NCI-H526 (cell line): ENCODE data around the gene TRMT11.
"Not testable (repeated sequence)": the region's sequence is repeated elsewhere in the genome, so short reads cannot be mapped to it uniquely, and the experiment has no call there.

Experiments used
- DNase-seq, 2 experiments: peaks; one replicate each; lab custom pipeline; 2025; lab: John Stamatoyannopoulos, UW

The TRMT11 gene

DNA sequence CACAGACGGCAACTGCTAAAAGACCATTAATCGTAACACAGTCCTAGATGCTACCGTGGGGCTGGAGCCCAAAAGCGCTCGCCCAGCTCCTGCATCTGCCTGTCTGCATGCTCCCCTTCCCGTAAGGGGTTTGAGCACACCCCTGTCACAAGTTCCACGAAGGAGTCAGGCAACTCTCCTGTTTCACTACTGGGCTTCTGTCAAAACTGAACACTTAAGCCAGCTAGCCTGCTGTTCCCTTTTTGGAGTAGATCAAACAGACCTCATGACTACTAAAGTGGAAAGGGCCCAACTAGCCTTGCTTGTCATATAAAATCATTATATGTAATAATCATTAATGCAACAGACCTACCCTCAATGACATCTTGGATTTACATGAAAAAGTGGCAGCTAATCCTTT, 61.3 kb downstream of the TRMT11 start:
- DNase-seq: no peak

DNA sequence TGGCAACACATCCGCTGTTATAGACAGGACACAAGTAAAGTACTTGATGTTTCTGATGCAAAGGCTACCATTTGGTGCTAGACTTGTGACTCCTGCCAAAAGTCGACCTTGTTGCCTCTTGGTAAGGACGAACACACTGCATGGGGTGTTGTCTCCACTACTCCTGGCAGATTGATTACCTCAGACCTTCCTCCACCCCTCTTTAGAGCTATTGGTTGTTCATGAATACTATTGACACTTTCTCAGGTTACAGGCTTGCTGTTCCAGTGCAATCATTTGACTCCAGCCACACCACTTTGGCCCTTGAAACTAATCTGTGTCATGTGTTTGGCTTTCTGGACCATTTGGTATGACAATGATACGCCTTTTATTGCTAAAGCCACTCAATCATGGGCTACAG, 62.3 kb downstream of the TRMT11 start:
- DNase-seq: no peak

DNA sequence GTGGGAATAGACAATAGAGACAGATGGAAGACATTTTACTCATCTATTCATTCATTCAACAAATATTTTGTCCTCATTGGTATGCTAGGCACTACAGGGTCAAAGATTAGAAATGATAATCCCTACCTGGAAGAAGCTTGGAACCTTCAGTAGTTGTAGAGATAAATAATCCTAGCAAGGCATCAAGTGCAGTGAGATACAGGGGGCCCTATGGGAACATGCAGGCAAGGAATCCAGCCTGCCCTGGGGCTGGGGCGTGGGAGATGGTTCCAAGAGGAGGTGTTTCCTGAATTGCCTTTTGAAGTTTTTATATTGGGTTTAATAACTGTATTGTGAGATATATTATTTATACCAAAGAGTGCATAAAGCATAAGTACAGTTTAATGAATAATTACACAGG, 64.5 kb downstream of the TRMT11 start:
- no peak for DNase-seq

DNA sequence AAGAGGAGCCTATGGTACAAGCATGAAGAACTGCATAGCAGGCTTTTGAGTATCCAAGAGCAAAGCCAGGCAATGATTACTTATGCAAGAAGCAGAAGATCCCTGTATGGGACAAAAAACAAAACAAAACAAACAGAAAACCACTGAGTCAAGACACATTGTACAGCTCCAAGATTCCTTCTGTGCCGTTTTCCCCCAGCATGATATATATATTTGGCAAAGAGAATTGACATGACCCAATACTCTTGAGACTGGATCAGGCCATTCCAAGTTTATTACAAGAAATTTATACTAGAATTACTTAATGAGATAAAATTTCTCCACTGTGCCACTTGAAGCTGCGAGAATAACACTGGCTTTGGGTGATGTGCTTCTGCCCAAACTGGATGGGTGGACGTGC, 65.5 kb downstream of the TRMT11 start:
- DNase-seq: no peak

DNA sequence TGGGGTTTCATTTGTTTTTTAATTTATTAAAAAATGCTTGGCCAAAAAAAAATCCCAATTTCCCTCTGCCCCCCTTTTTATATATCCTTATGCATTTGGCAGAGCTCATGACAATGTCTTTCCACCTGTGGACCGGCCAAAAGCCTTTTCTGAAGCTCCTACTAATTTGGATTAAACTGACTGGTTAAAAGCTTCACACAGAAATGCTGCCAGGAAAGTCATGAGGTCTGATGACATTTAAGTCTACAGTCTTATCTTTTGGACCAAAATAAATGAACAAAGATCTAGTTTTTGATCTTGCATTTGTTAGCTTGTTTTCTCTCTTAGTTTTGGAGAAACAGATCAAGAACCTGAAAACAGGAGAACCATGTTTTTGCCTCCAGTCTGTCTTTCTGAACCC, 66.1 kb downstream of the TRMT11 start:
- no peak for DNase-seq

DNA sequence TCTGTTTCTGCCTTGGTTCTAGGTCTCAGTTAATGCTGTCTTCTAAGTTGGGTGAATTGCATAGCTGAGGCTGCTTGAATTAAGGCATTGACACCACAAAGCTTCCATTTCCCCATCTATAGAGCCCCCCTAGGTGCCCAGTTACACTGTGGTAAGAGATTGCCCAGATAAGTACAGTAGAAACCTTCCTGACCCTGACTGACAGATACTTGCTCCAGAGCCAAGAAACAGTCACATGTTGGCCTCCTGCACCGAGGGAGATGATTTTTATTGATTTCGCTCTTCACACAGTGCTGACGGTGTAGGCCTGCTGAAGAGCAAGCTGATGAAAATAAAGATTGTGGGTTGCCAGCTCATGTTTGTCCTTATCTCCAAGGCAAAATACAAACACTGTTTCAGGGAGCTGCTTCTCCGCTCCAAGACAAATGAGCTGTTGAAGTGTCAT, 67.9 kb downstream of the TRMT11 start:
- DNase-seq: no peak

DNA sequence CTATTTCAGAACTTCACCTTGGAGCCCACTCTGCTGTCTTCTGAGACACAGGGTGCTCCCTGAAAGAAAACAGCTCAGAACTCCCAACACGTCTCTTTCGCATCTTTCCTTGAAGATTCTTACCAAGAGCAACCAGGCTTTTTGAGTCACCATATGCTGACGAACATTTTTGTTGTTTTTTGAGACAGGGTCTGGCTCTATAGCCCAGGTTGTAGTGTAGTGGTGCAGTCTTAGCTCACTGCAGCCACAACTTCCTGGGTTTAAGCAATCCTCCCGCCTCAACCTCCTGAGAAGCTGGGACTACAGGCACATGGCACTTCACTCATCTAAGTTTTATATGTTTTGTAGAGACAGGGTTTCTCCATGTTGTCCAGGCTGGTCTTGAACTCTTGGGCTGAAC, 68.5 kb downstream of the TRMT11 start:
- no peak for DNase-seq

DNA sequence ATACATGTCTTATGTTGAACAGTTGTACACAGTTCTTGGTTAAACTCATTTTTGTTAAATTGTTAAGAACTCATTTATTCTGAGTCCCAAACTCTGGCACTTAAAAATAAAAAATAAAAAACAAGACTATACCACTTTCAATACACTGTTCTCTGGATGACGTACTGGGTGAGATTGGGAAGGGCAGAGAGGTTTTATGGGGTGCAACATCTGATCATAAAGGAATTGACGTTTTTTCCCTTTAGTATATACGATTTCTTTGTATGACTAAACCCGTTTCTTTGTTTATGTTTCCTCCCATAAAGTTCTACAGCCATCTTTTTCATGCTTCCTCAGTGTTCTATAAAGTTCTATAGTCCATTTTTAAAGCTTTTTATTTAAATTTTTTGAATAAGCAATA, 69.1 kb downstream of the TRMT11 start:
- no peak for DNase-seq

DNA sequence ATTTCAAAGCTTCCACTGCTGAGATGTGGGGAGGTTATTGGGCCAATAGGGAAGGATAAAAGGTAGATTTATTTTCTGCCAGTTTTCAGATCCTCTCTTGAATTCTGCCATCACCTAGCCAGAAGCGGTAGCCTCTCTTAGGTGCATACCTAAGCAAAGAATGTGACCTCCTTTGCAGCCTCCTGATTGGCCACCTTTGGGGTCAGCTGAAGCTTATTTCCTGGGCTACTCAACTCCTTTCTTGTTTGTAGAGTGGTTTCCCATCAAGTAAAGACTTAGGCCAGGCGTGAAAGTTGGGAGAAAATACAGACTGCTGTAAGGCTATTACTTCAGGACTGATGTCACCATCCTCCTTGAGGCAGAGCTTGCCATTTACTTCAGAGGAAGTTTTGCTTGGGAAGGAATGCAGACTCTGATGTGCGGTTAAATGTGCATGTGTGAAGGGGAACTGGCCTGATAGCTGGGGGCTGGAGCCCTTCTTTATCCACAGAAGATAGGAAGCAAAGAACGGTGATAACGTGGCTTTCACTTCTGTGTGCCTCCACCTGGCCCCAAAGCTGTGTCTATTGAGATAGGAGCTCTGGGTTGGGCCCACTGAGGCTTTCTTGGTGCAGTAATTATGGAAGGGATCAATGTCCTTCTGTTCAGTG, 70.1 kb downstream of the TRMT11 start:
- DNase-seq: no peak

DNA sequence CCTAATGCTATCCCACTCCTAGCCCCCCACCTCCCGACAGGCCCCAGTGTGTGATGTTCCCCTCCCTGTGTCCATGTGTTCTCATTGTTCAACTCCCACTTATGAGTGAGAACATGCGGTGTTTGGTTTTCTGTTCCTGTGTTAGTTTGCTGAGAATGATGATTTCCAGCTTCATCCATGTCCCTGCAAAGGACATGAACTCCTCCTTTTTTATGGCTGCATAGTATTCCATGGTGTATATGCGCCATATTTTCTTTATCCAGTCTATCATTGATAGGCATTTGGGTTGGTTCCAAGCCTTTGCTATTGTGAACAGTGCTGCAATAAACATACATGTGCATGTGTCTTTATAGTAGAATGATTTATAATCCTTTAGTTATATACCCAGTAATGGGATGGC, 71.7 kb downstream of the TRMT11 start:
- not testable (repeated sequence) for DNase-seq

DNA sequence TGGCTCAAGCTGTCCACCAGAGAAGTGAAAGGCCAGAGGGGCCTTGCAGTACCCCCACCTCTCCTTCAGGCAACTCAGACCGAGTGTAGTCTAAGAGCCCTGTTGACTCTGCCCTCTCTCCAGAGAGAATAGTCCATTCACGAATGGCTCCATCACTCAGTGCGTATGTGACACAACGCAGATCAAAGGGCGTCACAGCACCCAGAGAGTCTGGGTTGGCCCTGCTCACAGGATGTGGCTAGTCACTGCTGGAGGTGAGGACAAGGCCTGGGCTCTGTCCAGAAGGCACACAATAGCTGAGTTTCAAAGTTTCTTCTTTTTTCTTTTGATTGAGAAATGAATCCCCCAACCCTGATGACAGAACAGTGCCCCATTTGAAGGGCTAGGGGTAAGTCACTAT, 74.1 kb downstream of the TRMT11 start:
- no peak for DNase-seq

DNA sequence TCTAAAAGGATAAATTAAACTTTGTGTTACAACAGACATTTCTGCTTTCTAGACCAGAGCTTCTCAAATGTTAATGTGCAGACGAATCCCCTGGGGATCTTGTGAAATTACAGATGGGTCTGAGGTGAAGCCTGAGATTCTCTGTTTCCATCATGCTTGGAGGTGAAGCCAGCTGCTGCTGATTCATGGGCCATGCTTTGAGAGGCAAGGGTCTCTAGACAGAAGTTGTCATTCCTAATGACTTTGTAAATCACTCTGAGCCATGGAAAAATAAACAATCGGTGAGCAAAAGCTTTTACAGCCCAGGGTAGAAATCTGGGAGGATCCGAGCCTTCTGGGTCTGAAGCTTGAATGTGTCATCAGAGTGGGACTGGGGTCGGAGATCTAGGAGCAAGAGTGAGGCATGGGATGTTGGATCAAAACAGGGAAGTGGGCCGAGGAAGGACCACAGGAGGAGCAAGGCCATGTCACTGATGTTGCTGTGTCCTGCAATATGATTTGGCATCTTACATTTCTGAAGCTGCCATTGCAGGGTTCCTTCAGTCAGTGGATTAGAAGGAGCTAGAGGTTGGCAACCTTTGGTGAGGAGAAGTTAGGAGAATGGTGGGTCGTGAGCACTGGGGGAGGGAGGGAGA, 77.3 kb downstream of the TRMT11 start:
- no peak for DNase-seq

DNA sequence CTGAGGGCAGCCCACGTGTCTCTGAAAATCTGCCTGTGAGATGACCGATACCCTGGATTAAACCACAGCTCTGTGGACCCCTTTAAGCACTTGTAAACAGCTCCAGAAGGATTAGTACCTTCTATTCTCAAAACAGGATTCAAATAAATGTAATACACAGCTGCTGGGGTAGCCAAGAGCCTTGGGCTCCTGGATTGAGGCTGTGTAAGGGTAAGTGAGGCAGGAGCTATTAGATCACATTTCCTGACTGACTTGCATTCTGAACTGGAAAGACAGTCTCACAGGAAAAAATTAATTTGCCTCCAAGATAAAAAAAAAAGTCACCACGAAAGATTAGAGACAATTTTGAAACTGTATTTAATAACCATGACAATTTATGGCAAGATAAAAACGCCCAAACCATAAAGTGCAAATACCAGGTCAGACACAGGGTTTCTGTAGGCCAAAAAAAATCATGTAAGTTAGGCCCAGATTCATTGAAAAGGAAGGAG, 78.0 kb downstream of the TRMT11 start:
- DNase-seq: no peak

DNA sequence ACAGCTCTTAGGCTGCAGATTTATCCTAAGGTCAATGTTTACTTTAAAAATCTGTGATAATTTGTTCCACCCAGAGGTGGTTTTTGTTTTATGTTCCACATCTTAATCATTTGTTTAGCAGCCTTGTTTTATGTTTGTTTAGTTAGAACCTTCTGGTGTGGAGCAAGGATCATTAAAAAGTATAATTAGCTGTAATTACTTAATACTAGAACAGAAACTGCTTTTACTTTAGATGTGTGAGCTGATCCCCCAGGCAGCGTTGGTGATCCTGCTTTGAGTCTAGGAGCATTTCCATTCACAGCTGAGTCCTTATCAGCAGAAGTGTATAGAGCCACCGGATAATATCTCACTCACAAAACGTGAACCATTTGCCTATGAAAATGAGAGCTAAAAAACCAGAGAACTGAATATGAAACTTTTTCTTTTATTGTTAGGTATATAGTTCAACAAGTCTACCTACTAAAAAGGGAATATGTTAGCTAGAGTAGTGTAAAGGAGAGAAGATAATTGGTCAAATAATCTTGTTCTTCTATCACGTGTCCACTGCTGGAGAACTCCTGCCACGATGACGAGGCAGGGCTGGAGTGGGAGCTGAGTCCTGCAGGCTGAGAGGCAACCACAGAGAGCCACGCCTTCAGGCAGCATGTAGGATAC, 78.5 kb downstream of the TRMT11 start:
- peak in 1 of 2 experiments; percentile 19 for DNase-seq

DNA sequence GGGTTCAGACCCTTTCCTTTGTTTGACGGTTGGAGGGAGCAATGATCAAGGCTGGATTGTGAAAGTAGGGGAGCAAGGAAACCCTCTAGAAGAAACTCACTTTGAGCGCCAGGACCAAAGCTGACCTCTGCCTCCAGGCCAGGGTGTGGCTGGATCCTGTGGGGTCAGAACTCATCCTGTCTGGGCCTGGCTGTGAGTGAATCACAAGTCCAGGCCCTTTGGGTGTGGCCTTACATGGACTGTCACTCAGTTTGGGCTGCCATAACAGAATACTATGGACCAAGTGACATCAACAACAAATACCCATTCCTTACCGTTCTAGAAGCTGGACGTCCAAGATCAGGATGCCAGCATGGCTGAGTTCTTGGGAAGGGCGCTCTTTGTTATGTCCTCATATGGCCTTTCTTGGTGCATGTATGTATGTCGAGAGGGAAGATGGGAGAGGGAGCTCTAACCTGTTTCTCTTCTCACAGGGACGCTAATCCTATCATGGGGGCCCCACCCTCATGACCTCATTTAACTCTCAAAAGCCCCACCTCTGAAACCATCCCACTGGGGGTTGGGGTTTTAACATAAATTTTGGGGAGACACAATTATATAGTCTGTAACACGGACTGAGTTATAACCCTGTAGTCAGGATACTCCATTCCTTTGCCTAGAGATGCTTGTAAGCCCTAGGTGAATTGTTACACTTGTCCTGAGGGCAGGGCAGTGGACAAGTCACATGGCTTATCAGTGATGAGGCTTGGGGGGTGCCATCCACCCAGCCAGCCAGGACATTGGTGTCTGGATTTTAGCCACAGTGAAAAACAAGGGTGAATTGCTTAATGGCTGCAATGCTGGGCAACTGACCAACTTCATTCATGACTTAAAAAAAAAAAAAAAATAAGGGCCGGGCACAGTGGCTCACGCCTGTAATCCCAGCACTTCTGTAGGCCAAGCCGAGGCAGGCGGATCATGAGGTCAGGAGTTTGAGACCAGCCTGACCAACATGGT, 80.0 kb downstream of the TRMT11 start:
- no peak for DNase-seq

DNA sequence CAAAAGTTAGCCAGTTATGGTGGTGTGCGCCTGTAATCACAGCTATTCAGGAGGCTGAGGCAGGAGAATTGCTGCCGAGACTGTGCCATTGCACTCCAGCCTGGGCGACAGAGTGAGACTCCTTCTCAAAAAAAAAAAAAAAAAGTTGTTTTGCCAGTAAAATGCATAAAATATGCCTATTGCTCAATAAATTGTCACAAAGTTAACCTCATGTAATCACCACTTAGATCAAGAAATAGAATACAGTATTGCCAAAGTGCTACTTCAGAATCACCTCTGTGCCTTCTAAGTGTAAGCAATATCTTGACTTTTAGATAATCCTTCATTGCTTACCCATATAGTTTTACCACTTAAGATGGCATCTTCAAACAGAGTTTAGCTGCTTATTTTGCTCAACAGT, 80.7 kb downstream of the TRMT11 start:
- no peak for DNase-seq

DNA sequence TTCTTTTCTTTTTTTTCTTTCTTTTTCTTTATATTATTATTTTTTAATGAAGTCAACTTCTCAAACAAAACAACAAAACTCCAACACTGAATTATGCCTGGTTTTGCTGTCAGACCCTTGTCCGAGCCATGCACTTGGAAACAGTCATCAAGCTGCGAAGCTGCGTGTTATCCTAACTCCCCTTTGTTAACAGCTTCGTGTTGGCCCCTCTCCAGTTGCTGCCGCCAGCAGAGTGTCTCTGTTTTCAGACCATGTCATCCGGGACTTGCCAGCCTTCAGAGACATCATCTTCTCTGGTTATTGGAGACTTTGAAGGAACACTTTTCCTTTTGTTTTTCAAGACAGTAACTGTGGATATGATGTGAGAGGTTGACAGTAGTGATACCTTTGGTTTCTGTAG, 83.1 kb downstream of the TRMT11 start:
- DNase-seq: no peak

DNA sequence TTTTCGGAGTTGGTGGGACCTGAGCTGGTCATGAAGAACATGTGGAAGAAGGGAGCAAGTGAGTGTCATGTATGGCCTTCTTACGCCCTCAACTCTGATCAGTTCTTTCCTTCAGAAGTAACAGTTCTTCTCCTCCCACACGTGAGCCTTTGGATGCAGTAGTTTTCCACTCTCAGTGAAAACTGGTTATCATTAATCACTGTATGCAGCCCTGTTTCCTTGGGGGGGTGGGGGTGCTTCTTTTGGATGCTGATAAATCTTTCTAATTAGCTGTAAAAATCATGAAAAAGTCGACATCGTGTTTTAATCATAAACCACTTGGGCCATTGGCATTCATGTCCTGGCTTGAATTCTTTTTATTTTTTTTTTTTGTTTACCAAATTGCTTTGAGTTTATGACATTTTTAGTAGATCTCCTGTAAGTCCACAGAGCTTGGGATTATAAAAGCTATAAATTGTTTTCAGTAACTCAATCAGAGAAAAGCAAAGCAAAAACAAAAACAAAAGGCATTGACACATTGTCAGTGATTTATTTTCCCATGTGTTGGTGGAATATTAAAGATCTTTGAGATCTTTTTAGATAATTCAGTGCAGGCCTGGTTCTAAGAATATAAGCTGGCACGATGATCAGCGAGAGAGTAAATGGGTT, 84.8 kb downstream of the TRMT11 start:
- no peak for DNase-seq

DNA sequence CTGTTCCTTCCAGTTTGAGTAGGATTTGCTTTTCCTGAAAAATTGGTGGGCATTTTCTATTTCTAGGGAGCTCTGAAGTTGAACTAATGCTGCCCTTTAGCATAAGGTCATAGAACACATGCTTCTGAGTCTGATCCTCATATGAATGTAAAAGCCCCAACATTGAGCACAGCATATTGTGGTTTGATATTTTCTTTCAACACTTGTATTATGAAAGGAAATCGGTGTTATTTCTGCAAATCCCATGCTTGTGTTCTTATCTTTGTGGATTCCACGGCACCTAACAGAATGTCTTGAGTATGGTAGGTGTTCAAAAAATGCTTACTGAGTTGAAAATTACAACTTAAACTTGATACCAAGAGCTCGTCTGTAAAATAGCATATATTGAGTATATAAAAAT, 85.8 kb downstream of the TRMT11 start:
- no peak for DNase-seq

DNA sequence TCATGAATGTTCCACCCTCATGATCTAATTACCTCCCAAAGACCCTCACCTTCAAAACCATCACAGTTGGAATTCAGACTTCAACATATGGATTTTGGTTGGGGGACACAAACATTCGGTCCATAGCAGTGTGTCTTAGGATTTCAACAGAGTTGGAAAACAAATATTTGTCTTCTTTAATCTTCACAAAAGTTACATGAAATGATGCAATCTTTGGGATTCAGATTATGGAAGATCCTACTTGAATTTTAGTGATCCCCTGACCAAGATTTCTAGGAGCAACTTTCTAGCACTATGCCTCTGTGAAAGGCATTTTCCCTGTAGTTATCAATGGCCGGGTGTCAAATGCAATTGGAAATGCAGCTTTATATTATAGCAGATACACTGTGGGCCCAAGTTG, 86.5 kb downstream of the TRMT11 start:
- DNase-seq: no peak

DNA sequence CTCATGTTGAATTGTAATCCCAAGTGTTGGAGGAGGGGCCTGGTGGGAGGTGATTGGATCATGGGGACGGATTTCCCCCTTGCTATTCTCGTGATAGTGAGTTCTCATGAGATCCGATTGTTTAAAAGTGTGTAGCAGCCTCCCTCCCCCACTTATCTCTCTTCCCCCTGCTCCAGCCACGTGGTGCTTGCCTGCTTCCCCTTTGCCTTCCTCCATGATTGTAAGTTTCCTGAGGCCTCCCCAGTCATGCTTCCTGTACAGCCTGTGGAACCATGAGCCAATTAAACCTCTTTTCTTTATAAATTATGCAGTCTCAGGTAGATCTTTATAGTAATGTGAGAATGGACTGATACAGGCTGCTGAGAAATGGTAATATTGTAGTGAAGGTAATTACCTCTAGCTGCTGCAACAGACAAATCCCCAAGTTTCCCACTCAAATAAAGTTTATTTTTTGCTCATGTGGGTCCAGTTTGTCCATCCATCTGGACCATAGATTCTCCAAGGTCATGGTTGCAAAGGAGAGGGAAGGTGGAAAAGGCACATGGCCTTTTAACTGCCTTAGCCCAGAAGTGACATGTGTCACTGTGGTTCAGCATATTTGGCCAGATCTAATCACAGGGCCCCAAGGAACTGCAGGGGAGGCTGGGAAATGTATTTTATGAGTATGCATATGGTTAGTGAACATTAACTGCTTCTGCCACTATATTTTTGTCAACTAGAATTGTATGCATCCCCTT, 89.2 kb downstream of the TRMT11 start:
- no peak for DNase-seq
